GM13977 (cell line): ENCODE results near the gene ASIC1.
A peak's percentile ranks its signal among the peaks of the same experiment; 100 is the strongest.

ENCODE experiments used
- DNase-seq: peaks from one replicate; pipeline ENCODE4 v3.0.0; 2012; ENCODE audit warnings: low spot score
- in situ Hi-C: fragments of 300-500 bp; cut with MboI; formaldehyde crosslinking; loops from one replicate; pipeline ENCODE4 v1.12.0; 2022; ENCODE audit warnings: low sequenced_read_pairs, low pct_unique_long_range_greater_than_20kb, mixed read lengths, inconsistent platforms; ENCODE audit not compliant: unreplicated experiment
- TF ChIP-seq, protein P1 (sequence below): IDR thresholded peaks from 2 replicates; pipeline ENCODE4 v1.5.1; 2012; ENCODE audit warnings: mild to moderate bottlenecking, control low read depth; ENCODE audit not compliant: insufficient read depth; ENCODE audit errors: extremely low read depth, missing control alignments

Gene ASIC1

GRCh38 chr12:50062728-50063460 lies 5.5 kb downstream of the ASIC1 start:
- TF ChIP-seq, protein P1, sequence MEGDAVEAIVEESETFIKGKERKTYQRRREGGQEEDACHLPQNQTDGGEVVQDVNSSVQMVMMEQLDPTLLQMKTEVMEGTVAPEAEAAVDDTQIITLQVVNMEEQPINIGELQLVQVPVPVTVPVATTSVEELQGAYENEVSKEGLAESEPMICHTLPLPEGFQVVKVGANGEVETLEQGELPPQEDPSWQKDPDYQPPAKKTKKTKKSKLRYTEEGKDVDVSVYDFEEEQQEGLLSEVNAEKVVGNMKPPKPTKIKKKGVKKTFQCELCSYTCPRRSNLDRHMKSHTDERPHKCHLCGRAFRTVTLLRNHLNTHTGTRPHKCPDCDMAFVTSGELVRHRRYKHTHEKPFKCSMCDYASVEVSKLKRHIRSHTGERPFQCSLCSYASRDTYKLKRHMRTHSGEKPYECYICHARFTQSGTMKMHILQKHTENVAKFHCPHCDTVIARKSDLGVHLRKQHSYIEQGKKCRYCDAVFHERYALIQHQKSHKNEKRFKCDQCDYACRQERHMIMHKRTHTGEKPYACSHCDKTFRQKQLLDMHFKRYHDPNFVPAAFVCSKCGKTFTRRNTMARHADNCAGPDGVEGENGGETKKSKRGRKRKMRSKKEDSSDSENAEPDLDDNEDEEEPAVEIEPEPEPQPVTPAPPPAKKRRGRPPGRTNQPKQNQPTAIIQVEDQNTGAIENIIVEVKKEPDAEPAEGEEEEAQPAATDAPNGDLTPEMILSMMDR = no peak
- DNase-seq = no peak
- in situ Hi-C loops = no loop called here

- TF ChIP-seq, protein P1 = no peak
- DNase-seq = no peak
- in situ Hi-C loops = no loop called here
Measured at GRCh38 chr12:50065726-50066310, 8.4 kb downstream of the ASIC1 start.

DNA sequence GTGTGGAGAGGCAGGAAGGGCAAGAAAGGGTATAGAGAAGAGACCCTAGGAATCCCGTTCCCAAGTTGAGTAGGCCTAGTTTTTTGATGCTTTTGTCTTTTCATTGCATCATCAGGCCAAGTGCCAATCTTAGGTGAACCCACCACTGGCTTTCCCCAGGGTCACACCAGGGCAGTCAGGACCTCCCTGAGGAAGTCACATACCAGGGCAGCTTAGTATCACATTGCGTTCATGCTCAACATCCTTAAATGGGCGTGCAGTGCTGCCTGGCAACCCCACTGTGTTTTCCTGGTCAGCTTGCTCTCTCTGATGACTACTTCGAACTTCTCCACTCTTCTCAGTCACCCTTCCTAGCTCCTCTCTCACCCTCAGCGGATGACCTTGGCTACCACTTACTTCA lies 9.0 kb downstream of the ASIC1 start:
- TF ChIP-seq, protein P1 = no peak
- in situ Hi-C loops = no loop called here
- no peak for DNase-seq

DNA sequence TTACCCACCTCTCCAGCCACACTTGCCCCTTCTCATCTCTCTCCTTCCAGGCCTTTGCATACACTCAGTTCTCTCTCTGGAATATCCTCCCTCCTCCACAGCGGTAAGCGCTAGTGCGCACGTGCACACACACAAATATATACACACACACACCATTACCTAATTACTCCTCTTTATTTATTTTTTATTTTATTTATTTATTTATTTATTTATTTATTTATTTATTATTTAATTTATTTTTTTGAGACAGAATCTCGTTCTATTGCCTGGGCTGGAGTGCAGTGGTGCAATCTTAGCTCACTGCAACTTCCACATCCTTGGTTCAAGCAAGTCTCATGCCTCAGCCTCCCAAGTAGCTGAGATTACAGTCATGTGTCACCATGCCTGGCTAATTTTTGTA lies 11.7 kb downstream of the ASIC1 start:
- TF ChIP-seq, protein P1 = no peak
- in situ Hi-C loops = no loop called here
- no peak for DNase-seq

DNA sequence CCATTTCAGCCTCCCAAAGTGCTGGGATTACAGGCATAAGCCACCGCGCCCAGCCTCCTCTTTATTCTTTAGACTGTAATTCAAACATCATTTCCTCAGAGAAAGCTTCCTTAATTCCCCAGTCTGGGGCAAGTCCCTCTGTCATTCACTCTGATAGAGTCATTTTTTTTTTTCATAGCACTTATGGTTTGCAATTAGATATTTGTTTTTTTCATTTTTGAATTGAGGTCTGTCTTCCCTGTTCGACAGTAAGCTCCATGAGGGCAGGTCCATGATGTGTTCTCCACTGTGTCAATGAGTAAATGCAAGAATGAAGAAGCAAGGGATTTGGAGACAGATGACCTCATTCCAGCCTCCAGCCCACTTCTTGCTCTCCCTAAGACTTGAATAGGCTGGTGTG lies 12.1 kb downstream of the ASIC1 start:
- in situ Hi-C loops = no loop called here
- no peak for DNase-seq
- TF ChIP-seq, protein P1 = no peak

DNA sequence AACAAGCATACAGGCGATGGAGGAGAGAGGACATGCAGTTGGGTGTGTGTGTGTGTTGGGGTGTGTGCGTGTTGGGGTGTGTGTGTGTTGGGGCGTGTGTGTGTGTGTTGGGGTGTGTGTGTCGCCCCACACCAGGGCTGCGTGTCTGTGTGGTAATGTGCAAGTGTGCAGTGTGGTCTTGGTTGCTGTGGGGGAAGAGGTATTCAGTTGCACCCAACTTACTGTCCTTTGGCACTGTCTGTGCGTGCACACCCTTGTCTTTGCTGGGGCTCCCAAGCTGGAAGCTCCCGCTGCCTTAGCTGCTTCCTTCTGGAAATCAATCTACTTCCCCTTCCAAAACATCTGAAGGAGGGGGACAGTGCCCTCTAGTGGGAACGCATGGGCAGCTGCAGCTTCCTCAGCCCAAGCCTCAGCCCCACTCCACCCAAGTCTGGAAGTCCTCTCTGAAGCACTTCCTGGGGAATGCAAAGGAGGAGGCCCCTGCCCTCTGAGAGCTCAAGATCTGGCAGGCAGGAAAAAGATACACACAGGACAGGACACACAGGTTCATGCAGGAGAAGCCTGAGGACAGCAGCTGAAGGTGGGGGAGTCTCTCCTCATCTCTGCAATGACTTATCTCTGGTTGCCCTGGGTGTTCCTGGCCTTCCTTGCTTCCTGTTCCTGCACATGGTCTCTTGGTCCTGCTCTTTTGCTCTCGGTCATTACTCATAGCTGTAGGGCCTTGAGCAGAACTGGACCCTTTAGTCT lies 13.1 kb downstream of the ASIC1 start:
- in situ Hi-C loops = loop anchor here (10.0 kb wide), 1 partner anchor 94 kb away; the partner anchor contains the start of gene CERS5
- DNase-seq = peak; percentile 71
- TF ChIP-seq, protein P1 = peak; percentile 94
